Measurements from ENCODE around the gene POLA2. TPM values are rescaled to one million over a fixed set of nuclear protein-coding genes. Genes with fewer than 3 reads are reported as not detected.

Gene POLA2
- total RNA-seq, 1 experiment from 2014 or later = 35.6 TPM

DNA sequence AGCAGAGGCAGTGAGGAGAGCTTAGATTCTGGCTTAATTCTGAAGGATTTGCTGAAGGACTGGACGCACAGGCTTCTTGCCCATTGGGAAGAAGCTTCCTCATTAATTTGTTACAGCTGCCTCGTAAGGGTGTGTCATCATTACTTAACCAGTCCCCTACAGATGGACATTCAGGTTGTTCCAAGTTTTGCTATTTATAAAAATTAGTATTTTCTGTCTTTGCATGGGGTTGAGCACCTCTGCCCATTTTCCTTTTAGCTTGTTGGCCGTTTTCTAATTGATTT lies 41.9 kb upstream of the POLA2 start:
- Mint-ChIP-seq H3K4me1 (peaks cover 22% of the 10 kb centered on the region), H3K36me3 (peaks cover 10% of the 10 kb centered on the region), H3K4me3 (no peak overlapping the region), H3K27ac (no peak overlapping the region), H3K27me3 (ENCODE audit: low read depth) (no peaks in the 10 kb centered on the region), H3K9me3 (no peaks in the 10 kb centered on the region)
- CTCF ChIA-PET = interaction anchor here (0.6 to 1.5 kb wide), 4 partner anchors 15 to 56 kb away, joined by 4 to 5 read pairs (median 4); no protein-coding TSS in a partner anchor
- POLR2A ChIA-PET = interaction anchor here (0.6 kb wide), 1 partner anchor 347 kb away, joined by 3 read pairs; no protein-coding TSS in a partner anchor
- no peak for TF ChIP-seq SMAD4 (CRISPR knock-in tag; IDR thresholded peaks at IDR 0.05)
- TF ChIP-seq, protein P1, sequence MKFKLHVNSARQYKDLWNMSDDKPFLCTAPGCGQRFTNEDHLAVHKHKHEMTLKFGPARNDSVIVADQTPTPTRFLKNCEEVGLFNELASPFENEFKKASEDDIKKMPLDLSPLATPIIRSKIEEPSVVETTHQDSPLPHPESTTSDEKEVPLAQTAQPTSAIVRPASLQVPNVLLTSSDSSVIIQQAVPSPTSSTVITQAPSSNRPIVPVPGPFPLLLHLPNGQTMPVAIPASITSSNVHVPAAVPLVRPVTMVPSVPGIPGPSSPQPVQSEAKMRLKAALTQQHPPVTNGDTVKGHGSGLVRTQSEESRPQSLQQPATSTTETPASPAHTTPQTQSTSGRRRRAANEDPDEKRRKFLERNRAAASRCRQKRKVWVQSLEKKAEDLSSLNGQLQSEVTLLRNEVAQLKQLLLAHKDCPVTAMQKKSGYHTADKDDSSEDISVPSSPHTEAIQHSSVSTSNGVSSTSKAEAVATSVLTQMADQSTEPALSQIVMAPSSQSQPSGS (CRISPR knock-in tag; IDR thresholded peaks at IDR 0.05; ENCODE audit: borderline replicate concordance, low read depth) = no peak
- TF ChIP-seq OVOL2 (CRISPR knock-in tag; IDR thresholded peaks at IDR 0.05; ENCODE audit: borderline replicate concordance) = no peak
- TF ChIP-seq NR1H2 (CRISPR knock-in tag; IDR thresholded peaks at IDR 0.05) = no peak
- TF ChIP-seq, protein P2, sequence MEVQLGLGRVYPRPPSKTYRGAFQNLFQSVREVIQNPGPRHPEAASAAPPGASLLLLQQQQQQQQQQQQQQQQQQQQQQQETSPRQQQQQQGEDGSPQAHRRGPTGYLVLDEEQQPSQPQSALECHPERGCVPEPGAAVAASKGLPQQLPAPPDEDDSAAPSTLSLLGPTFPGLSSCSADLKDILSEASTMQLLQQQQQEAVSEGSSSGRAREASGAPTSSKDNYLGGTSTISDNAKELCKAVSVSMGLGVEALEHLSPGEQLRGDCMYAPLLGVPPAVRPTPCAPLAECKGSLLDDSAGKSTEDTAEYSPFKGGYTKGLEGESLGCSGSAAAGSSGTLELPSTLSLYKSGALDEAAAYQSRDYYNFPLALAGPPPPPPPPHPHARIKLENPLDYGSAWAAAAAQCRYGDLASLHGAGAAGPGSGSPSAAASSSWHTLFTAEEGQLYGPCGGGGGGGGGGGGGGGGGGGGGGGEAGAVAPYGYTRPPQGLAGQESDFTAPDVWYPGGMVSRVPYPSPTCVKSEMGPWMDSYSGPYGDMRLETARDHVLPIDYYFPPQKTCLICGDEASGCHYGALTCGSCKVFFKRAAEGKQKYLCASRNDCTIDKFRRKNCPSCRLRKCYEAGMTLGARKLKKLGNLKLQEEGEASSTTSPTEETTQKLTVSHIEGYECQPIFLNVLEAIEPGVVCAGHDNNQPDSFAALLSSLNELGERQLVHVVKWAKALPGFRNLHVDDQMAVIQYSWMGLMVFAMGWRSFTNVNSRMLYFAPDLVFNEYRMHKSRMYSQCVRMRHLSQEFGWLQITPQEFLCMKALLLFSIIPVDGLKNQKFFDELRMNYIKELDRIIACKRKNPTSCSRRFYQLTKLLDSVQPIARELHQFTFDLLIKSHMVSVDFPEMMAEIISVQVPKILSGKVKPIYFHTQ (CRISPR knock-in tag; IDR thresholded peaks at IDR 0.05) = no peak
- TF ChIP-seq EMX1 (CRISPR knock-in tag; IDR thresholded peaks at IDR 0.05) = no peak
- TF ChIP-seq TEAD4 (CRISPR knock-in tag; IDR thresholded peaks at IDR 0.05) = no peak
- TF ChIP-seq, protein P3, sequence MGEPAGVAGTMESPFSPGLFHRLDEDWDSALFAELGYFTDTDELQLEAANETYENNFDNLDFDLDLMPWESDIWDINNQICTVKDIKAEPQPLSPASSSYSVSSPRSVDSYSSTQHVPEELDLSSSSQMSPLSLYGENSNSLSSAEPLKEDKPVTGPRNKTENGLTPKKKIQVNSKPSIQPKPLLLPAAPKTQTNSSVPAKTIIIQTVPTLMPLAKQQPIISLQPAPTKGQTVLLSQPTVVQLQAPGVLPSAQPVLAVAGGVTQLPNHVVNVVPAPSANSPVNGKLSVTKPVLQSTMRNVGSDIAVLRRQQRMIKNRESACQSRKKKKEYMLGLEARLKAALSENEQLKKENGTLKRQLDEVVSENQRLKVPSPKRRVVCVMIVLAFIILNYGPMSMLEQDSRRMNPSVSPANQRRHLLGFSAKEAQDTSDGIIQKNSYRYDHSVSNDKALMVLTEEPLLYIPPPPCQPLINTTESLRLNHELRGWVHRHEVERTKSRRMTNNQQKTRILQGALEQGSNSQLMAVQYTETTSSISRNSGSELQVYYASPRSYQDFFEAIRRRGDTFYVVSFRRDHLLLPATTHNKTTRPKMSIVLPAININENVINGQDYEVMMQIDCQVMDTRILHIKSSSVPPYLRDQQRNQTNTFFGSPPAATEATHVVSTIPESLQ (CRISPR knock-in tag; IDR thresholded peaks at IDR 0.05) = no peak
- TF ChIP-seq GTF2I (CRISPR knock-in tag; conservative IDR thresholded peaks at IDR 0.05) = no peak
- no peak for TF ChIP-seq ZNF317 (CRISPR knock-in tag; IDR thresholded peaks at IDR 0.05; ENCODE audit: borderline replicate concordance, low read depth)
- TF ChIP-seq, protein P4, sequence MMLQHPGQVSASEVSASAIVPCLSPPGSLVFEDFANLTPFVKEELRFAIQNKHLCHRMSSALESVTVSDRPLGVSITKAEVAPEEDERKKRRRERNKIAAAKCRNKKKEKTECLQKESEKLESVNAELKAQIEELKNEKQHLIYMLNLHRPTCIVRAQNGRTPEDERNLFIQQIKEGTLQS (CRISPR knock-in tag; conservative IDR thresholded peaks at IDR 0.05) = no peak
- TF ChIP-seq NFYB (CRISPR knock-in tag; conservative IDR thresholded peaks at IDR 0.05; ENCODE audit: low read depth) = no peak
- no peak for TF ChIP-seq SP1 (CRISPR knock-in tag; conservative IDR thresholded peaks at IDR 0.05)
- TF ChIP-seq, protein P5, sequence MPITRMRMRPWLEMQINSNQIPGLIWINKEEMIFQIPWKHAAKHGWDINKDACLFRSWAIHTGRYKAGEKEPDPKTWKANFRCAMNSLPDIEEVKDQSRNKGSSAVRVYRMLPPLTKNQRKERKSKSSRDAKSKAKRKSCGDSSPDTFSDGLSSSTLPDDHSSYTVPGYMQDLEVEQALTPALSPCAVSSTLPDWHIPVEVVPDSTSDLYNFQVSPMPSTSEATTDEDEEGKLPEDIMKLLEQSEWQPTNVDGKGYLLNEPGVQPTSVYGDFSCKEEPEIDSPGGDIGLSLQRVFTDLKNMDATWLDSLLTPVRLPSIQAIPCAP (CRISPR knock-in tag; IDR thresholded peaks at IDR 0.05) = no peak
- no peak for TF ChIP-seq CREB1 (CRISPR knock-in tag; IDR thresholded peaks at IDR 0.05)
- DNase-seq (ENCODE audit: low spot score) = no peak
- ATAC-seq = no peak

DNA sequence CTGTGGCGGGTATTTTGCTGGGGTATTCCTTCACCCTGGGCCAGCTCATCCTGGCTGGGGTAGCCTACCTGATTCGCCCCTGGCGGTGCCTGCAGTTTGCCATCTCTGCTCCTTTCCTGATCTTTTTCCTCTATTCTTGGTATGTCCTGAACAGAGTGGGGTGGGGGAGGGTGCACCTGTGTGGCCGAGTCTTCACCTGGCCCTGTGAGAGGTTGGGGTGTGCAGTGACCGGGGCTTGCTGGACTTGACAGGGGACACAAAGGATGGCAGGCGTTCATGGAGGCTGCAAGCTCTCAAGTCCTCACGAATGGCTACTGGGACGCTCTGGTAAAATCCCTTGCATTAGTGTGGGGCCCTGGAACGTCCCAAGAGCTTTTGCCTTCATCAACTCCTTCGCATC lies 40.7 kb upstream of the POLA2 start:
- Mint-ChIP-seq H3K27me3 (ENCODE audit: low read depth) (no peaks in the 10 kb centered on the region), H3K4me1 (peaks cover 26% of the 10 kb centered on the region), H3K27ac (no peak overlapping the region), H3K9me3 (no peaks in the 10 kb centered on the region), H3K36me3 (peaks cover 10% of the 10 kb centered on the region), H3K4me3 (no peak overlapping the region)
- POLR2A ChIA-PET = no interaction called here
- CTCF ChIA-PET = interaction anchor here (0.6 to 1.7 kb wide), 4 partner anchors 29 to 367 kb away, joined by 3 to 6 read pairs (median 5); partner anchors contain the start of gene CDC42EP2
- ATAC-seq (no peak), DNase-seq (ENCODE audit: low spot score) (no peak)
- TF ChIP-seq GTF2I (CRISPR knock-in tag; conservative IDR thresholded peaks at IDR 0.05) (no peak), ZNF263 (CRISPR knock-in tag; IDR thresholded peaks at IDR 0.05; ENCODE audit: low read depth) (no peak), SMAD3 (CRISPR knock-in tag; IDR thresholded peaks at IDR 0.05; ENCODE audit: borderline replicate concordance) (no peak)
- TF ChIP-seq, protein P6, sequence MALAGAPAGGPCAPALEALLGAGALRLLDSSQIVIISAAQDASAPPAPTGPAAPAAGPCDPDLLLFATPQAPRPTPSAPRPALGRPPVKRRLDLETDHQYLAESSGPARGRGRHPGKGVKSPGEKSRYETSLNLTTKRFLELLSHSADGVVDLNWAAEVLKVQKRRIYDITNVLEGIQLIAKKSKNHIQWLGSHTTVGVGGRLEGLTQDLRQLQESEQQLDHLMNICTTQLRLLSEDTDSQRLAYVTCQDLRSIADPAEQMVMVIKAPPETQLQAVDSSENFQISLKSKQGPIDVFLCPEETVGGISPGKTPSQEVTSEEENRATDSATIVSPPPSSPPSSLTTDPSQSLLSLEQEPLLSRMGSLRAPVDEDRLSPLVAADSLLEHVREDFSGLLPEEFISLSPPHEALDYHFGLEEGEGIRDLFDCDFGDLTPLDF (CRISPR knock-in tag; IDR thresholded peaks at IDR 0.05) = no peak
- TF ChIP-seq, protein P7, sequence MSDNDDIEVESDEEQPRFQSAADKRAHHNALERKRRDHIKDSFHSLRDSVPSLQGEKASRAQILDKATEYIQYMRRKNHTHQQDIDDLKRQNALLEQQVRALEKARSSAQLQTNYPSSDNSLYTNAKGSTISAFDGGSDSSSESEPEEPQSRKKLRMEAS (CRISPR knock-in tag; IDR thresholded peaks at IDR 0.05) = no peak
- TF ChIP-seq, protein P8, sequence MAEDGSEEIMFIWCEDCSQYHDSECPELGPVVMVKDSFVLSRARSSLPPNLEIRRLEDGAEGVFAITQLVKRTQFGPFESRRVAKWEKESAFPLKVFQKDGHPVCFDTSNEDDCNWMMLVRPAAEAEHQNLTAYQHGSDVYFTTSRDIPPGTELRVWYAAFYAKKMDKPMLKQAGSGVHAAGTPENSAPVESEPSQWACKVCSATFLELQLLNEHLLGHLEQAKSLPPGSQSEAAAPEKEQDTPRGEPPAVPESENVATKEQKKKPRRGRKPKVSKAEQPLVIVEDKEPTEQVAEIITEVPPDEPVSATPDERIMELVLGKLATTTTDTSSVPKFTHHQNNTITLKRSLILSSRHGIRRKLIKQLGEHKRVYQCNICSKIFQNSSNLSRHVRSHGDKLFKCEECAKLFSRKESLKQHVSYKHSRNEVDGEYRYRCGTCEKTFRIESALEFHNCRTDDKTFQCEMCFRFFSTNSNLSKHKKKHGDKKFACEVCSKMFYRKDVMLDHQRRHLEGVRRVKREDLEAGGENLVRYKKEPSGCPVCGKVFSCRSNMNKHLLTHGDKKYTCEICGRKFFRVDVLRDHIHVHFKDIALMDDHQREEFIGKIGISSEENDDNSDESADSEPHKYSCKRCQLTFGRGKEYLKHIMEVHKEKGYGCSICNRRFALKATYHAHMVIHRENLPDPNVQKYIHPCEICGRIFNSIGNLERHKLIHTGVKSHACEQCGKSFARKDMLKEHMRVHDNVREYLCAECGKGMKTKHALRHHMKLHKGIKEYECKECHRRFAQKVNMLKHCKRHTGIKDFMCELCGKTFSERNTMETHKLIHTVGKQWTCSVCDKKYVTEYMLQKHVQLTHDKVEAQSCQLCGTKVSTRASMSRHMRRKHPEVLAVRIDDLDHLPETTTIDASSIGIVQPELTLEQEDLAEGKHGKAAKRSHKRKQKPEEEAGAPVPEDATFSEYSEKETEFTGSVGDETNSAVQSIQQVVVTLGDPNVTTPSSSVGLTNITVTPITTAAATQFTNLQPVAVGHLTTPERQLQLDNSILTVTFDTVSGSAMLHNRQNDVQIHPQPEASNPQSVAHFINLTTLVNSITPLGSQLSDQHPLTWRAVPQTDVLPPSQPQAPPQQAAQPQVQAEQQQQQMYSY (CRISPR knock-in tag; IDR thresholded peaks at IDR 0.05) = no peak
- TF ChIP-seq, protein P9, sequence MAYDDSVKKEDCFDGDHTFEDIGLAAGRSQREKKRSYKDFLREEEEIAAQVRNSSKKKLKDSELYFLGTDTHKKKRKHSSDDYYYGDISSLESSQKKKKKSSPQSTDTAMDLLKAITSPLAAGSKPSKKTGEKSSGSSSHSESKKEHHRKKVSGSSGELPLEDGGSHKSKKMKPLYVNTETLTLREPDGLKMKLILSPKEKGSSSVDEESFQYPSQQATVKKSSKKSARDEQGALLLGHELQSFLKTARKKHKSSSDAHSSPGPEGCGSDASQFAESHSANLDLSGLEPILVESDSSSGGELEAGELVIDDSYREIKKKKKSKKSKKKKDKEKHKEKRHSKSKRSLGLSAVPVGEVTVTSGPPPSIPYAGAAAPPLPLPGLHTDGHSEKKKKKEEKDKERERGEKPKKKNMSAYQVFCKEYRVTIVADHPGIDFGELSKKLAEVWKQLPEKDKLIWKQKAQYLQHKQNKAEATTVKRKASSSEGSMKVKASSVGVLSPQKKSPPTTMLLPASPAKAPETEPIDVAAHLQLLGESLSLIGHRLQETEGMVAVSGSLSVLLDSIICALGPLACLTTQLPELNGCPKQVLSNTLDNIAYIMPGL (CRISPR knock-in tag; IDR thresholded peaks at IDR 0.05) = no peak
